Measurements from ENCODE around the gene THAP5.

The THAP5 gene

DNA sequence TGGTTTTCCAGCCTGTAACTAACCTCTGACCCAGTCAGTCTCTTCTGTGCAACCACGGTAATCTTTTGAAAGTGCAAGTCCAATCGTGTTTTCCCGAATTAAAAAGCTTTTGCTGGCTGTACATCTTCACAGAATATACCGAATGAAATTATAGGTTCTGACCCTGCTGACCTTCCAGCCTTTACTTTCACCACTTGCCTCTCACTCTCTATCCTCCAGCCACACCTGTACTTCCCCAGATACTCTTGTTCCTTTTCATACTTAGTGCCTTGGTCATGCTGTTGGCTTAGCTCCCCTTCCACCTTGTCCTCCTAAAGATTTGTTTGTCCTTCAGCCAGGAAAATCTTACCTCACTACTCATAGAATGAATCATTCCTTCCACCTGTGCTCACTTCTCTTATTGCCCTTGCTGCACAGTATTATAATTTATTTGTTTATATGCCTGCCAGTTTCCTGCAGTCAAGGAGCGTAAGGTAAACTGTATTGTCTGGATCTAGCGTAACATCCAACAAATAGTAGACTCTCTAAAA, 41.3 kb downstream of the THAP5 start:
- no peak for DNase-seq

DNA sequence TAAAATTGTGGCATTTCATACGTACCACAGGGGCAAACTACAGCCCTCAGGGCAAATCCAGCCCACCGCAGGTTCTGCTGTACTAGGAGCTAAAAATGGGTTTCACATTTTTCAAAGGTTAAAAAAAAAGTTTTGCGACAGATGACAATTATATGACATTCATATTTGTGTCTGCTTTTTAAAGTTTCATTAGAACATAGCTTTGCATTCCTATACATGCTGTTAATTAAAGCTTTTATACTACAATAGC, 42.8 kb downstream of the THAP5 start:
- no peak for DNase-seq

DNA sequence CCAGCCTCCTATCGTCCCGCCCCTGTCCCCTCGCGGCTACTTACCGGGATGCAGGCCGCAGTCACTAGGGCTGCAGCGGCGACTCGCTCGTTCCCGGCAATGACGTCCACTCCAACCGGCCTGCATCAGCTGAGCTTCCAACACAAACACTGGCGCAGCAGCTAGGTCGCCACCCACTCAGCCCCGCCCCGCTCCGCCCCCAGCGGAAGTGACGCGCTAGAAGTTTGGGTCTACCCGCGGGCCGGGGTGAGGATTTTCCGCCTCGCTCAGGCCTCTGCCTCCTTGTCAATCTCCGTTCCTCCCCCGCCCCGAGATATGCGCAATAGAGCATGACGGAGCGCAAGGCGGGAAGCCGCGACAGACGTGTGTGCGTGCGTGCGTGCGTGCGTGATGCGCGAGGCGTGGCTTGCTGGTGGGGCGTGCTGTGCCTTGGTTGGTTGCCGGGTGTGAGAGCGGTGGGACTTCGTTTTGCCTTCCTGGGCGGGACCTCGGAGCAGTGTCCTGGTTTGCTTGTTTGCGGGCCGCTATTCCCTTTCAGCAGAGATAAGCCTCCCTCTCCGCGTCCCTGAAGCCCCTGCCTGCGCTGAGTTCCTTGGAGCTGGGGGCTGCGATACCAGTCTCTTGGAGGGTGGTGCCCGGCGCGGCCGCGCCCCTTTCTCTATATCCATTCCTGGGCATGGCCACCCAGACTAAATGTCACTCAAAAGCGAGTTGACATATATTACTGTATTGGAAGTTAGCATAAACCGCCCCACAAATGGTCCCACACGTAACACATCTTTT, 43.3 kb downstream of the THAP5 start, which contains the start of gene PNPLA8:
TSS of gene PNPLA8 (minus strand) at position 151 of the 783 bp plus-strand sequence. CDS start 10,644 bp downstream, outside the sequence.
- DNase-seq = peak; percentile 93

DNA sequence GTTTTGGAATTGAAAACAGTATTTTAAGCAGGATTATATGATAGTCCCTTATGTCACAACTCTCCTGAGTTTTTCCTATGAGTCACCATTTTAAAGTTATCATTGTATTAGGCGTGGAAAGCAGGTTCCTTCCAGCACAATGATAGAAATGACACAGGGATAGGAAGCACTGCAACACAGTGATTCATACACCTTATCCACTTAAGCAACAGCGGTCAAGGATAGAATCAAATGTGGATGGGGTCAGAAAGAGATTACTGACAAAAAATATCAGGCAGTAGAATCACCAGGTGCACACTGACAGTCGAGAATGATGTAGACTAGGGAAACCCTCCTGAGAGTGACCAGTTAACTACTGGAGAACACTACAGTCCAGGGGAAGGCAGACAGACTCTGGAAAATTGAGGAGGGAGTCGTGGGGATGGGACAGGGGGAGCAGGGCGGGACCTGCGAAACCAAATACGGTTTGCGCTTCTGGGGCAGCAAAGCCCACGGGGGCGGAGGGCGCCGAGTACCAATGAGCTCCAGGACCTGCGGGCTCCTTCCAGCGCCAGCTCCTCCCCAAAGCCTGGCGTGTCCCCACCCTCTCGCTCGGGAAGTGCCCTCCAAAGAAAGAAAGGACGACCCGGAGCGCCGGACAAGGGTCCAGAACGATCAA, 44.0 kb downstream of the THAP5 start:
- DNase-seq = peak; percentile 60

DNA sequence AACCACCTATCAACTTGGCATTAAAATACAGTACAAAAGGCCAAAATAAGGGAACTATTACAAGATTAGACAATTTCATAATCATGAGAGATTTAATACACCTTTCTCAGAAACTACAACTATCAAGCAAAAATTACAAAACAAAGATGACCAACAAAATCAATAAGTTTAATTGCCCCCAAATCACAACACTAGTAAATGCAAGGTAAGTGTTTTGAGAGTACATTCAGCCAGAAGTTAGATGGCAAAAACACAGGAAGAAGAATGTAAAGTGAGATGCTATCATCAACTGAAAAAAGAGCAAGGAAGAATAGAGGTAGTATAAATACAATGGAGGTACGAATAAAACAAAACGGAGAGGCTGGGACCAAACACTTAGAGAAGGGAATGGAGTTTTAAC, 46.7 kb downstream of the THAP5 start:
- no peak for DNase-seq

DNA sequence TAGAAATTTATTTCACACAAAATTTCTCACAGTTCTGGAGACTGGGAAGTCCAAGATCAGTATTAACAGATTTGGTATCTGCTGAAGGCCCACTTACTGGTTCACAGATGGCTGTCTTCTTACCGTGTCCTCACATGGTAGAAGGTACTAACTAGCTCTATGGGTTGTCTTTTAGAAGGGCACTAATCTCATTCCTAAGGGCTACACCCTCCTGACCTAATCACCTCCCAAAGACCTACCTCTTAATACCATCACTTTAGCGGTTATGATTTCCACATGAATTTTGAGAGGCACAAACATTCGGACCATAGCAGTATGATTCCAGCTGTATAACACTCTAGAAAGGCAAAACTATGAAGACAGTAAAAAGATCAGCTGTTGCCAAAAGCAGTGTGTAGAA, 51.6 kb downstream of the THAP5 start:
- DNase-seq = no peak

DNA sequence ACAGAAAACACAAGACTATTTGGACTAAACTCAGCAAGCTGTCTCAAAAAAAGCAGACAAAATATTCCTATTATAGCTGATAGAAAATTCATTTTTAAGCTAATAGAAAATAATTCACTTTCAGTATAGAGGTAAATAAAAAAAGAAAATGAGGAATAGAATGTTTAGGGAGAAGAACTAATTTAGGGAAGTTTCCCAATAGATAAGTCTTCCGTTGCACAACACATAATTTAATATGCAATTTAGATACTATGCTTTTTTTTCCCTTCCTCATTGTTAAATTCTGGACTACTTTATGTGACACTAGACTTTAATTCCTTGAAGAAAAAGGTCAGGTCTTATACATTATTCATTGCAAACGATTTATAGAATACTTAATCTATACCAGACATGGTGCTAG, 53.9 kb downstream of the THAP5 start:
- DNase-seq = no peak

DNA sequence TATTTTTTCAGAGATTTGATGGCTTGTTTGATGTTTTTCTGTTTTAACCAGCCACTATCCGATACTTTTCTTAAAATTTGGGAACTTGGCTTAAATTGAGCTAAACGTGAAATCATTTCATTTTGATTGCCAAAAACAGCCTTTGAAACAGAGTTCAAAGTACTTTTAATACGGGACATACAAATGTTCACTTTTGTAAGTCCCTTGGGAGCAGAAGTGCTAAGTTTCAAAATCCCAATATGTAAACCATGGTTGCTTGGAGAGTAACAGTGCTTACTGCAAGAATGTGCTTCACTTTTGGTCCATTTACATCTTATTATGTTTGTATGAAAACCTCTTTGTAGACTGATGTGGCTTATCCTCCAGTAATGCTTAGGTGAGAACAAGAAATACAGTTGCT, 54.5 kb downstream of the THAP5 start:
- no peak for DNase-seq

Measured in T1000 (cell line).